Mammary epithelial cell (primary cell): ENCODE data around the gene NOX1.

Experiments
- CTCF ChIP-seq, 2 donors: IDR thresholded peaks in 1 of 2; conservative IDR thresholded peaks in 1 of 2; 2 replicates each; pipeline ENCODE4 v1.5.1; 2011 to 2012; ENCODE audit warnings: inconsistent platforms in 2 of 2, low read length in 2 of 2, mild to moderate bottlenecking in 2 of 2, control low read depth in 1 of 2, low read depth in 1 of 2; ENCODE audit not compliant: insufficient read depth in 1 of 2; ENCODE audit errors: extremely low read depth in 1 of 2
- EZH2 ChIP-seq: IDR thresholded peaks from 2 replicates; pipeline ENCODE4 v1.6.1; 2012; ENCODE audit warnings: low read length, inconsistent platforms, borderline replicate concordance

- TF ChIP-seq CTCF (conservative IDR thresholded peaks at IDR 0.05 in 1 of 2, IDR thresholded peaks at IDR 0.05 in 1 of 2; ENCODE audit: extremely low read depth in 1 of 2, insufficient read depth in 1 of 2, low read depth in 1 of 2, low read length in 2 of 2) (no peak), EZH2 (no peak)
These were observed 69.4 kb downstream of the NOX1 start for GRCh38 chrX:100804780-100805179.
